Loucy (cell line): ENCODE measurements around the gene RGS12.

Source experiments
- H2AFZ ChIP-seq: fragments of 200-600 bp; sonication (generic); 2 replicates; pipeline ENCODE4 v1.6.0; 2016; ENCODE audit warnings: antibody characterized with exemption, mild to moderate bottlenecking, low read length, moderate library complexity
- H3F3A ChIP-seq: fragments of 200-600 bp; 2 replicates; pipeline ENCODE4 v1.6.0; 2016; ENCODE audit warnings: antibody characterized with exemption, low read depth, mild to moderate bottlenecking
- H3K27me3 ChIP-seq: fragments of 200-600 bp; sonication (generic); 2 replicates; pipeline ENCODE4 v1.6.1; 2014; ENCODE audit warnings: low read length, mild to moderate bottlenecking; ENCODE audit not compliant: insufficient read depth, poor library complexity, severe bottlenecking
- H3K36me3 ChIP-seq: fragments of 200-600 bp; sonication (generic); 2 replicates; pipeline ENCODE4 v1.6.1; 2016; ENCODE audit warnings: low read length; ENCODE audit not compliant: insufficient read depth
- H3K4me1 ChIP-seq: fragments of 200-600 bp; sonication (generic); 2 replicates; pipeline ENCODE4 v1.5.1; 2014; ENCODE audit warnings: low read length, mild to moderate bottlenecking; ENCODE audit not compliant: insufficient read depth, poor library complexity, severe bottlenecking
- H3K4me2 ChIP-seq: fragments of 200-600 bp; sonication (generic); 2 replicates; pipeline ENCODE4 v1.6.0; 2014; ENCODE audit warnings: antibody characterized with exemption, low read length, low read depth, mild to moderate bottlenecking; ENCODE audit not compliant: poor library complexity, severe bottlenecking
- H3K4me3 ChIP-seq: fragments of 200-600 bp; sonication (generic); 2 replicates; pipeline ENCODE4 v1.5.1; 2014; ENCODE audit warnings: low read length, mild to moderate bottlenecking, mixed read lengths; ENCODE audit not compliant: poor library complexity, severe bottlenecking
- H3K79me2 ChIP-seq: fragments of 200-600 bp; sonication (generic); 2 replicates; pipeline ENCODE4 v1.6.1; 2014; ENCODE audit warnings: low read length; ENCODE audit not compliant: insufficient read depth
- H3K9ac ChIP-seq: fragments of 200-600 bp; sonication (generic); 2 replicates; pipeline ENCODE4 v1.6.0; 2014; ENCODE audit warnings: mild to moderate bottlenecking, low read depth, low read length, moderate library complexity; ENCODE audit not compliant: poor library complexity, severe bottlenecking
- H3K9me2 ChIP-seq: fragments of 200-600 bp; sonication (generic); replicated peaks from 2 replicates; pipeline ENCODE4 v1.6.1; 2016; ENCODE audit warnings: low read depth, low read length, mixed read lengths
- H3K9me3 ChIP-seq: fragments of 200-600 bp; sonication (generic); 2 replicates; pipeline ENCODE4 v1.6.1; 2014; ENCODE audit warnings: mild to moderate bottlenecking, antibody characterized with exemption, low read length, low read depth; ENCODE audit not compliant: insufficient read depth
- H4K20me1 ChIP-seq: fragments of 200-600 bp; sonication (generic); 2 replicates; pipeline ENCODE4 v1.6.0; 2014; ENCODE audit warnings: antibody characterized with exemption, low read length, mild to moderate bottlenecking; ENCODE audit not compliant: insufficient read depth, poor library complexity, severe bottlenecking
- EZH2phosphoT487 ChIP-seq: fragments of 200-600 bp; IDR thresholded peaks from 2 replicates; pipeline ENCODE4 v1.6.1; 2018; ENCODE audit warnings: antibody characterized with exemption, mild to moderate bottlenecking, moderate library complexity, borderline replicate concordance
- TF ChIP-seq, protein P1 (sequence below): fragments of 200-600 bp; sonication (generic); conservative IDR thresholded peaks from 2 replicates; pipeline ENCODE4 v1.5.1; 2014; ENCODE audit warnings: mild to moderate bottlenecking, antibody characterized with exemption, low read length

The RGS12 gene

GRCh38 chr4:3266076-3266475 lies 26.7 kb upstream of the RGS12 start:
- no peak overlapping the region for H3K4me3 ChIP-seq
- H3K4me1 ChIP-seq = no peaks in the 10 kb centered on the region
- no peaks in the 10 kb centered on the region for H3K79me2 ChIP-seq
- H2AFZ ChIP-seq = no peak overlapping the region
- H3K4me2 ChIP-seq = no peak overlapping the region
- H3K9me3 ChIP-seq = no peaks in the 10 kb centered on the region
- H3K36me3 ChIP-seq = no peaks in the 10 kb centered on the region
- H4K20me1 ChIP-seq = no peaks in the 10 kb centered on the region
- no peak for TF ChIP-seq EZH2phosphoT487
- TF ChIP-seq, protein P1, sequence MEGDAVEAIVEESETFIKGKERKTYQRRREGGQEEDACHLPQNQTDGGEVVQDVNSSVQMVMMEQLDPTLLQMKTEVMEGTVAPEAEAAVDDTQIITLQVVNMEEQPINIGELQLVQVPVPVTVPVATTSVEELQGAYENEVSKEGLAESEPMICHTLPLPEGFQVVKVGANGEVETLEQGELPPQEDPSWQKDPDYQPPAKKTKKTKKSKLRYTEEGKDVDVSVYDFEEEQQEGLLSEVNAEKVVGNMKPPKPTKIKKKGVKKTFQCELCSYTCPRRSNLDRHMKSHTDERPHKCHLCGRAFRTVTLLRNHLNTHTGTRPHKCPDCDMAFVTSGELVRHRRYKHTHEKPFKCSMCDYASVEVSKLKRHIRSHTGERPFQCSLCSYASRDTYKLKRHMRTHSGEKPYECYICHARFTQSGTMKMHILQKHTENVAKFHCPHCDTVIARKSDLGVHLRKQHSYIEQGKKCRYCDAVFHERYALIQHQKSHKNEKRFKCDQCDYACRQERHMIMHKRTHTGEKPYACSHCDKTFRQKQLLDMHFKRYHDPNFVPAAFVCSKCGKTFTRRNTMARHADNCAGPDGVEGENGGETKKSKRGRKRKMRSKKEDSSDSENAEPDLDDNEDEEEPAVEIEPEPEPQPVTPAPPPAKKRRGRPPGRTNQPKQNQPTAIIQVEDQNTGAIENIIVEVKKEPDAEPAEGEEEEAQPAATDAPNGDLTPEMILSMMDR = no peak
- H3K9ac ChIP-seq = no peak overlapping the region
- H3K9me2 ChIP-seq = no peaks in the 10 kb centered on the region
- H3F3A ChIP-seq = no peaks in the 10 kb centered on the region
- no peaks in the 10 kb centered on the region for H3K27me3 ChIP-seq

DNA sequence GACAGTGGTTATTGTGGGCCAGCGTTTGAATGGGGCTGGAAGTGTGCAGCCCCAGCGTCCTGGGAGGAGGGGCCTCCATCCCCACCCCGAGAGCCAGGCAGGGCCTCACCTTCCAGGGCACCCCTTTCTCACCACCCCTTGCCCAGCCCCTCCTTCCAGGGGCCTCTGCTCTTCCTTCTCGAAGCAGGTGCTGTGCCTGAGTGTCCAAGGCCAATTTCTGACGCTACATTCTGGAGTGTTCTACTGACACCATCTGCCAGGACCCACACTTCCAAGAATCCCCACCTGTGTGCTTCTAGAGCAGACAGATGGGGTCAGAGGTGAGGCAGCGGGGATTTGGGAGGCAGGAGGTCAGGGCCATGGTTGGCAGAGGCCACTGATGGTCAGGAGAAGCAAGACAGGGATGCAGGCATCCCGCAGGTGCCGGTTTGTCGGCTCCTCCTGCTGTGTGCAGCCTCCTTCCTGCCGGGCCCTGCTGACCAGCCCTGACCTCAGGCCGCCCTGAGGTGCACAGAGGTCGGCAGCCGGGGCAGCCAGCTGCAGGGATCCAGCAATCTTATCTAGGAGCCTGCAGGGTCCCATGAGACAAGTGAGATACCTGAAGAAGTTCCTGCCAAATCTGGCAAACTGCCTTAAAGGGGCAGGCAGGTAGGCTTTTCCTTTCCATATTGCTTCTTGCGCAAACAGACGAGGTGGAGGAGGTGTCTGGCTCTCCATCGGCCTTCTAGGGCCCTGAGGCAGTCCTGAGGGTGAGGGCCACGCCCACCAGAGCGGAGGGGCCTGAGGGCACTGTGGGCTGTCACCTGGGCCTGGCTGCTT lies 25.0 kb upstream of the RGS12 start:
- Histone ChIP-seq H2AFZ (no peak overlapping the region), H3K4me2 (no peak overlapping the region), H3K9me3 (no peaks in the 10 kb centered on the region), H3K9ac (no peak overlapping the region), H3K9me2 (no peaks in the 10 kb centered on the region), H4K20me1 (no peaks in the 10 kb centered on the region), H3K4me1 (no peaks in the 10 kb centered on the region), H3K4me3 (no peak overlapping the region), H3K27me3 (no peaks in the 10 kb centered on the region), H3K36me3 (no peaks in the 10 kb centered on the region), H3F3A (no peaks in the 10 kb centered on the region), H3K79me2 (no peaks in the 10 kb centered on the region)
- TF ChIP-seq, protein P1 = no peak
- TF ChIP-seq EZH2phosphoT487 = no peak

DNA sequence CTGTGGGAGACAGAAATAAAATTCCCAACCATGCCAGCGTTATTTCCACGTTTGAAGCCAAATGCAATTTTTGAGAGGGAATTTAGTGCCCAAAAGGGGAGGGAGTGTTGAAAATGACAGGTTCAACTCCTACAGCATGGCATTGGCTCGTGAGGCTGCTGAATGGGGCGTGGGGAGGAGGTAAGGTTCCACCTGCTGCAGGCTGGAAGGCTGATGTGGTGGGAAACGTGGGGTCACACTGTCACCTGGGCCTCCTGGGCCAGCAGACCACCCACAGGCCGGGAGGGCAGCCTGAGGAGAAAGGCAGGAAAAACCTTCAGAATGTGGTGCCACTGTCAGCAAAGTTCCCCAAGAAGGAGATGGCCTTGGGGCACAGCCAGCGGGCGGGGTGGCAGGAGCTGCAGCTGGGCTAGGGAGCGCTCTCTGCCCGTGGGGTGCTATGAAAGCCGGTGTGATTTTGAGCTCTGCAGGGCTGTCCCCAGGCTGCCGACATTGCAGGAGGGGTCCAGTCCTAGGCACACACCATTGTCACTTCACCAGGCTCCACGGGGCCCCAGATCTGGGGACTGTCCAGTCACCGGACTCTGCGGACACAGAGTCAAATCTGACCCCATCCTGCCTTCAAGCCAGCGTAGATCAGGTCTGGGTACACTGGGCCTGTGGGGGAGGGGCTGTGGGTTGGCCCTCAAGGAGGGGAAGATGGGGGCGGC lies 24.3 kb upstream of the RGS12 start:
- no peaks in the 10 kb centered on the region for H3K9me2 ChIP-seq
- H3K4me3 ChIP-seq = no peak overlapping the region
- no peak overlapping the region for H3K4me2 ChIP-seq
- H3K9ac ChIP-seq = no peak overlapping the region
- H4K20me1 ChIP-seq = no peaks in the 10 kb centered on the region
- TF ChIP-seq, protein P1 = no peak
- TF ChIP-seq EZH2phosphoT487 = no peak
- H3K79me2 ChIP-seq = no peaks in the 10 kb centered on the region
- no peaks in the 10 kb centered on the region for H3K27me3 ChIP-seq
- H3K9me3 ChIP-seq = no peaks in the 10 kb centered on the region
- no peaks in the 10 kb centered on the region for H3K36me3 ChIP-seq
- no peaks in the 10 kb centered on the region for H3K4me1 ChIP-seq
- no peaks in the 10 kb centered on the region; the same call in 1 of the 2 replicates for H3F3A ChIP-seq
- no peak overlapping the region for H2AFZ ChIP-seq
